OCI-LY3 (cell line): Measurements from ENCODE around the gene STK39.

Experiments
- EZH2phosphoT487 ChIP-seq: fragments of 200-600 bp; shearing (Covaris generic); IDR thresholded peaks from 2 replicates; pipeline ENCODE4 v1.6.1; 2018; ENCODE audit warnings: antibody characterized with exemption, mixed run types, low read depth
- TF ChIP-seq, protein P1 (sequence below): fragments of 200-600, 300-600 bp; sonication (generic); IDR thresholded peaks from 2 replicates; pipeline ENCODE4 v1.5.1; 2014; ENCODE audit warnings: antibody characterized with exemption, low read length, low read depth

DNA sequence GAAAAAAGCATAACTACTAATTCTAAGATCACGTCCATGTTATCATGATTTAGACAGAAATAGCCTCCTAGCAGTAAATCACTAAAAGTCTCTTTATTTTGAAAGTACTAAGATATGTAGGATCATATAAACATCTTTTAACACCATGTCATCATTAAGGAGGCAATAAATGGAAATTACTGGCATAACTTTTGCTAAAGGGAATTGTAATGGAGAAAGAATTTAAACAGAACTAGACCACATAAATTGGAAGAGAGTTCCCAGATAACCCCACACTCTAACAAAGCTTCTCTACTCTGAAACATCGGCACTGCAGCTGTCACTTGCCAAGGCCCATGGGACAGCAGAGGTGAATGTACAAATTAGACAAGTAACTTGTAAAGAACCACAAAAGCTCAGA is 29.5 kb downstream of the STK39 start:
- TF ChIP-seq, protein P1, sequence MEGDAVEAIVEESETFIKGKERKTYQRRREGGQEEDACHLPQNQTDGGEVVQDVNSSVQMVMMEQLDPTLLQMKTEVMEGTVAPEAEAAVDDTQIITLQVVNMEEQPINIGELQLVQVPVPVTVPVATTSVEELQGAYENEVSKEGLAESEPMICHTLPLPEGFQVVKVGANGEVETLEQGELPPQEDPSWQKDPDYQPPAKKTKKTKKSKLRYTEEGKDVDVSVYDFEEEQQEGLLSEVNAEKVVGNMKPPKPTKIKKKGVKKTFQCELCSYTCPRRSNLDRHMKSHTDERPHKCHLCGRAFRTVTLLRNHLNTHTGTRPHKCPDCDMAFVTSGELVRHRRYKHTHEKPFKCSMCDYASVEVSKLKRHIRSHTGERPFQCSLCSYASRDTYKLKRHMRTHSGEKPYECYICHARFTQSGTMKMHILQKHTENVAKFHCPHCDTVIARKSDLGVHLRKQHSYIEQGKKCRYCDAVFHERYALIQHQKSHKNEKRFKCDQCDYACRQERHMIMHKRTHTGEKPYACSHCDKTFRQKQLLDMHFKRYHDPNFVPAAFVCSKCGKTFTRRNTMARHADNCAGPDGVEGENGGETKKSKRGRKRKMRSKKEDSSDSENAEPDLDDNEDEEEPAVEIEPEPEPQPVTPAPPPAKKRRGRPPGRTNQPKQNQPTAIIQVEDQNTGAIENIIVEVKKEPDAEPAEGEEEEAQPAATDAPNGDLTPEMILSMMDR, result no peak
- no peak for TF ChIP-seq EZH2phosphoT487
